NCI-H1105 treated with DMSO at 0.1 percent for 48 hours (cell line): ENCODE measurements around the gene SPTBN5.
"Not testable (repeated sequence)": the region's sequence is repeated elsewhere in the genome, so short reads cannot be mapped to it uniquely, and the experiment has no call there.

Experiments used
- DNase-seq: peaks from one replicate; lab custom pipeline; 2025; lab: John Stamatoyannopoulos, UW

The SPTBN5 gene

GRCh38 chr15:41847206-41847605, 46.6 kb downstream of the SPTBN5 start:
- DNase-seq = no peak

GRCh38 chr15:41844814-41845213, 49.0 kb downstream of the SPTBN5 start:
- DNase-seq = no peak

- no peak for DNase-seq
Measured at GRCh38 chr15:41843571-41843970, 50.3 kb downstream of the SPTBN5 start.

GRCh38 chr15:41842229-41842628, 51.6 kb downstream of the SPTBN5 start:
- DNase-seq = no peak

- no peak for DNase-seq
Measured at GRCh38 chr15:41841131-41841530, 52.7 kb downstream of the SPTBN5 start.

- DNase-seq = no peak
Measured at GRCh38 chr15:41840673-41841072, 53.2 kb downstream of the SPTBN5 start.

- no peak for DNase-seq
Measured at GRCh38 chr15:41839781-41840491, 53.9 kb downstream of the SPTBN5 start.

- no peak for DNase-seq
Measured at GRCh38 chr15:41838400-41838897, 55.4 kb downstream of the SPTBN5 start, which contains the start of gene PLA2G4B. Gene PLA2G4B, plus strand, starts transcription at chr15:41838847. Its CDS starts 67 bp downstream, at chr15:41838914.

- no peak for DNase-seq
Measured at GRCh38 chr15:41836713-41837454, 57.0 kb downstream of the SPTBN5 start.

GRCh38 chr15:41836073-41836472, 57.8 kb downstream of the SPTBN5 start:
- DNase-seq = no peak

- no peak for DNase-seq
Measured at GRCh38 chr15:41834096-41834495, 59.8 kb downstream of the SPTBN5 start.

- DNase-seq = no peak
Measured at GRCh38 chr15:41832875-41833274, 61.0 kb downstream of the SPTBN5 start.

- no peak for DNase-seq
Measured at GRCh38 chr15:41832208-41832607, 61.6 kb downstream of the SPTBN5 start.

GRCh38 chr15:41831291-41831690, 62.6 kb downstream of the SPTBN5 start:
- not testable (repeated sequence) for DNase-seq

GRCh38 chr15:41829959-41830646, 63.8 kb downstream of the SPTBN5 start:
- DNase-seq = no peak

GRCh38 chr15:41828807-41829141, 65.1 kb downstream of the SPTBN5 start:
- DNase-seq = no peak

GRCh38 chr15:41827880-41828806, 65.7 kb downstream of the SPTBN5 start, which contains the start of gene JMJD7:
Gene JMJD7, plus strand, starts transcription at chr15:41828092. Its CDS starts 33 bp downstream, at chr15:41828125.
- DNase-seq = peak; percentile 45

GRCh38 chr15:41827290-41827879, 66.5 kb downstream of the SPTBN5 start:
- DNase-seq = peak; percentile 7

- DNase-seq = no peak
Measured at GRCh38 chr15:41825572-41826535, 68.0 kb downstream of the SPTBN5 start.

- DNase-seq = no peak
Measured at GRCh38 chr15:41825145-41825544, 68.7 kb downstream of the SPTBN5 start.
